HCT116 (cell line): ENCODE results near the gene ELANE. TPM values are rescaled to one million over a fixed set of nuclear protein-coding genes. Genes with fewer than 3 reads are reported as not detected.

Experiments
- ATAC-seq: fragments of 200-7000 bp; cut with Tn5 transposase; 2 replicates; pipeline ENCODE4 v1.9.1; 2020; ENCODE audit warnings: mild to moderate bottlenecking, moderate library complexity
- BruUV-seq: library from RNA; stranded (reverse); fragments of 400-500 nt; replicated peaks from 2 replicates; lab custom pipeline; 2021; lab: Mats Ljungman, UMichigan
- CTCF ChIA-PET: fragments of 300-600 bp; sonication (Branson Sonifier 250); formaldehyde crosslinking; loops from one replicate; lab custom pipeline; 2021; ENCODE audit warnings: antibody characterized with exemption; lab: Charles Lee
- POLR2A ChIA-PET: fragments of 300-600, 350-600 bp; sonication (Branson Sonifier 250); formaldehyde crosslinking; loops from one replicate; lab custom pipeline; 2021; ENCODE audit warnings: antibody characterized with exemption; lab: Charles Lee
- RAD21 ChIA-PET, 2 experiments: fragments of 300-600 bp; sonication (Branson Sonifier 250); formaldehyde crosslinking; loops; one replicate each; lab custom pipeline; 2023; ENCODE audit warnings: low total read pairs in 2 of 2; ENCODE audit not compliant: uncharacterized antibody in 2 of 2, unreplicated experiment in 2 of 2, low non-redundant PET in 1 of 2; lab: Charles Lee
- DNase-seq: peaks from one replicate; pipeline ENCODE4 v3.0.0-alpha.2; 2010; ENCODE audit warnings: low read depth, low spot score
- H2AFZ ChIP-seq: fragments of 200-600 bp; shearing (Covaris generic), sonication (generic); 2 replicates; pipeline ENCODE4 v1.6.1; 2017; ENCODE audit warnings: low read depth, mixed run types, mixed read lengths, antibody characterized with exemption, low read length; ENCODE audit not compliant: poor library complexity, severe bottlenecking
- H3K27ac ChIP-seq: 2 replicates; pipeline ENCODE4 v1.5.1; 2012; ENCODE audit warnings: low read depth, low read length
- H3K27me3 ChIP-seq: fragments of 200-600 bp; sonication (generic); 2 replicates; pipeline ENCODE4 v1.6.1; 2016; ENCODE audit warnings: mixed run types, low read length, mixed read lengths; ENCODE audit not compliant: insufficient read depth
- H3K36me3 ChIP-seq, 2 experiments: fragments of 200-500 bp in 1 of 2; fragments of 200-600 bp in 1 of 2; sonication (Bioruptor generic) in 1 of 2; sonication (generic) in 1 of 2; 2 replicates each; pipeline versions ENCODE4 v1.5.1 to v1.6.1; 2014 to 2016; ENCODE audit warnings: low read length in 2 of 2, inconsistent platforms in 1 of 2, mixed read lengths in 1 of 2, mixed run types in 1 of 2; ENCODE audit not compliant: insufficient read depth in 2 of 2, control insufficient read depth in 1 of 2
- H3K4me1 ChIP-seq, 2 experiments: fragments of 200-600 bp in 1 of 2; sonication (generic) in 1 of 2; 2 replicates each; pipeline versions ENCODE4 v1.5.1 to v1.6.1; 2012 to 2017; ENCODE audit warnings: low read length in 2 of 2, inconsistent platforms in 1 of 2, mild to moderate bottlenecking in 1 of 2, mixed read lengths in 1 of 2, mixed run types in 1 of 2, moderate library complexity in 1 of 2; ENCODE audit not compliant: insufficient read depth in 2 of 2, control insufficient read depth in 1 of 2
- H3K4me2 ChIP-seq: fragments of 200-600 bp; sonication (generic); 2 replicates; pipeline ENCODE4 v1.6.1; 2017; ENCODE audit warnings: mixed run types, low read length, mixed read lengths
- H3K4me3 ChIP-seq, 2 experiments: fragments of 200-600 bp in 1 of 2; sonication (generic) in 1 of 2; replicated peaks in 1 of 2; 2 replicates each; pipeline ENCODE4 v1.5.1; 2011 to 2016; ENCODE audit warnings: low read length in 2 of 2, control low read depth in 1 of 2, low read depth in 1 of 2, mild to moderate bottlenecking in 1 of 2, mixed read lengths in 1 of 2, mixed run types in 1 of 2
- H3K79me2 ChIP-seq: fragments of 200-600 bp; sonication (generic); 2 replicates; pipeline ENCODE4 v1.6.1; 2017; ENCODE audit warnings: mild to moderate bottlenecking, mixed run types, low read length, moderate library complexity, mixed read lengths; ENCODE audit not compliant: insufficient read depth
- H3K9ac ChIP-seq: fragments of 200-600 bp; sonication (generic); 2 replicates; pipeline ENCODE4 v1.6.1; 2016; ENCODE audit warnings: low read length, mixed read lengths
- H3K9me2 ChIP-seq: fragments of 200-600 bp; sonication (generic), shearing (Covaris generic); 2 replicates; pipeline ENCODE4 v1.6.1; 2017; ENCODE audit warnings: mixed run types, mild to moderate bottlenecking, moderate library complexity; ENCODE audit not compliant: insufficient read depth
- H3K9me3 ChIP-seq, 2 experiments: fragments of 200-500 bp in 1 of 2; fragments of 200-600 bp in 1 of 2; sonication (Bioruptor generic) in 1 of 2; sonication (generic) in 1 of 2; 2 replicates each; pipeline ENCODE4 v1.6.1; 2014 to 2017; ENCODE audit warnings: low read length in 2 of 2, mixed read lengths in 2 of 2, inconsistent platforms in 1 of 2, low read depth in 1 of 2, mild to moderate bottlenecking in 1 of 2, mixed run types in 1 of 2, moderate library complexity in 1 of 2; ENCODE audit not compliant: control insufficient read depth in 1 of 2, insufficient read depth in 1 of 2
- H4K20me1 ChIP-seq: fragments of 200-600 bp; sonication (generic), shearing (Covaris generic); 2 replicates; pipeline ENCODE4 v1.6.1; 2017; ENCODE audit warnings: mixed run types, mild to moderate bottlenecking, moderate library complexity; ENCODE audit not compliant: insufficient read depth
- EGR1 ChIP-seq: IDR thresholded peaks from 2 replicates; pipeline ENCODE4 v1.6.1; 2012; ENCODE audit warnings: low read depth
- POLR2AphosphoS5 ChIP-seq: IDR thresholded peaks from 2 replicates; pipeline ENCODE4 v1.6.1; 2011; ENCODE audit warnings: mild to moderate bottlenecking, low read depth, low read length, moderate library complexity
- SIN3A ChIP-seq: IDR thresholded peaks from 2 replicates; pipeline ENCODE4 v1.6.1; 2012; ENCODE audit warnings: low read depth
- SP1 ChIP-seq: IDR thresholded peaks from 2 replicates; pipeline ENCODE4 v1.6.1; 2012; ENCODE audit warnings: low read depth
- ZFX ChIP-seq: fragments of 450-650 bp; IDR thresholded peaks from 2 replicates; pipeline ENCODE4 v1.6.1; 2017
- intact Hi-C: fragments of 100-400 bp; cut with micrococcal nuclease; formaldehyde crosslinking; loops from 2 replicates; pipeline ENCODE4 v1.10.0; 2022
- total RNA-seq: library from RNA; stranded (reverse); gene quantifications from one replicate; pipeline ENCODE4 v1.2.1, GENCODE V29; 2021; ENCODE audit not compliant: unreplicated experiment

Gene ELANE
- total RNA-seq, 1 experiment from 2014 or later, result not detected

DNA sequence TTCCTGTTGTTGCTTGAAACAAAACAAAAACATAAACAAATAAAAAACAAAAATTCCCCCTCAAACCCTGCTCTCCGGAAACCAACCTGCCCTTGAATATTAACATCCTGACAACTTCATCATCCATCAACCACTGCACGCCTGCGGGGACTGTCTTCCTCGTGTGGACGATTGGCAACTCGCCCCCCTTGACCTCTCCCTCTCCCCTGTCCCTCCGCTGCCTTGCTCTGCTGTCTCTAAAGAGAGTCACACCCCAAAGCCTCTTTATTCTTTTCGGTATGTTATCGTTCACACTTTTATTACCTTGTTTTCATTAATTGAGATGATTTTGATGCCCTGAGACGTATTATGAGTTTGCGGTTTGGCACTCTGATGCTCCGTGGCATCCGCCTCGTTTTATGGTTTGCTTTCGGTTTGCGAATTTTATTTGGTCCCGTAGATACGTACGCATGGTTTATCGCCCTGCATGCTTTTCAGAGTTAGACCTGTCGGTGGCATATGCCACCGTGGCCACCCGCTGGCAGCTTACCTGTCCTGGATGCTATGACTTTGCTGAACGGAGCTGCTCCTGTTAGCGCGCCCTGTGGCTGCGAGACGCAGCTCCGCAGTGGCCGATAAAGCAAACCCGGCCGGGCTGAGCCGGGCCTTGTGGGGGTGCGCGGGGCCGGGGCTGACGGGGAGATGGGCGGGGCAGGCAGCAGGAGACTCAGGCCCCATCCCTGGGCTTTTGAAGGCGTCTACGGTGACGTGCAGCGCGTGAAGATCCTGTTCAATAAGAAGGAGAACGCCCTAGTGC lies 44.3 kb upstream of the ELANE start:
- RAD21 ChIA-PET, result no interaction called here
- Histone ChIP-seq H3K79me2 (peaks cover 87% of the 10 kb centered on the region), H3K36me3 (peaks cover 64 to 84% of the 10 kb centered on the region in 2 experiments; a peak in 3 of 4 replicates), H3K9me2 (no peaks in the 10 kb centered on the region), H3K4me1 (no peaks in the 10 kb centered on the region), H3K27ac (no peak overlapping the region), H3K4me2 (no peak overlapping the region), H3K27me3 (no peaks in the 10 kb centered on the region), H3K4me3 (no peak overlapping the region), H2AFZ (no peak overlapping the region), H3K9me3 (no peaks in the 10 kb centered on the region), H4K20me1 (peaks cover 34% of the 10 kb centered on the region; the same call in 1 of the 2 replicates), H3K9ac (no peak overlapping the region)
- DNase-seq (no peak), ATAC-seq (no peak)
- CTCF ChIA-PET, result no interaction called here
- TF ChIP-seq SP1, result no peak
- TF ChIP-seq SIN3A, result no peak
- TF ChIP-seq ZFX, result no peak
- POLR2A ChIA-PET, result no interaction called here
- TSS peak; percentile 9 for BruUV-seq
- intact Hi-C loops, result no loop called here

DNA sequence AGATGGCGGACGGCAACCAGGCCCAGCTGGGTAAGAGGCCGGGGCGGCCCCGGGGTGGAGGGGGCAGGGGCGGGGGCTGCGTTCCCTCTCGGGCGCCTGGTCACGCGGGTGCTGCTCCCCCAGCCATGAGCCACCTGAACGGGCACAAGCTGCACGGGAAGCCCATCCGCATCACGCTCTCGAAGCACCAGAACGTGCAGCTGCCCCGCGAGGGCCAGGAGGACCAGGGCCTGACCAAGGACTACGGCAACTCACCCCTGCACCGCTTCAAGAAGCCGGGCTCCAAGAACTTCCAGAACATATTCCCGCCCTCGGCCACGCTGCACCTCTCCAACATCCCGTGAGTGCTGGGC lies 43.7 kb upstream of the ELANE start:
- Histone ChIP-seq H3K9me2 (no peaks in the 10 kb centered on the region), H4K20me1 (peaks cover 28% of the 10 kb centered on the region; the same call in 1 of the 2 replicates), H3K4me1 (no peaks in the 10 kb centered on the region), H3K4me2 (no peak overlapping the region), H3K79me2 (peaks cover 81% of the 10 kb centered on the region), H3K9me3 (no peaks in the 10 kb centered on the region), H3K9ac (no peak overlapping the region), H3K27me3 (no peaks in the 10 kb centered on the region), H2AFZ (no peak overlapping the region), H3K4me3 (no peak overlapping the region), H3K36me3 (peaks cover 60 to 78% of the 10 kb centered on the region in 2 experiments; a peak in 3 of 4 replicates), H3K27ac (no peak overlapping the region)
- DNase-seq (no peak), ATAC-seq (no peak)
- no TSS peak for BruUV-seq
- ChIA-PET RAD21 (no interaction called here), CTCF (no interaction called here), POLR2A (no interaction called here)
- TF ChIP-seq POLR2AphosphoS5 (0 out of 2 replicates have a peak, but pooled peaks have one; percentile 19), EGR1 (no peak)
- intact Hi-C loops, result no loop called here
